Spinal cord (tissue), 10 donors: ENCODE measurements around the gene TAGLN3. TPM values are rescaled to one million over a fixed set of nuclear protein-coding genes. Genes with fewer than 3 reads are reported as not detected.

Experiments used
- DNase-seq, 6 donors: peaks; one replicate each; pipeline versions ENCODE4 v3.0.0 to v3.0.0-alpha.2; 2013 to 2015; ENCODE audit warnings: low spot score in 6 of 6, low read depth in 4 of 6
- H3K27ac ChIP-seq: one replicate; pipeline ENCODE4 v1.5.1; 2013; ENCODE audit warnings: low read depth, low read length, control low read depth
- H3K27me3 ChIP-seq: one replicate; pipeline ENCODE4 v1.6.1; 2013; ENCODE audit warnings: low read length; ENCODE audit not compliant: control insufficient read depth, insufficient read depth
- H3K36me3 ChIP-seq: one replicate; pipeline ENCODE4 v1.6.1; 2013; ENCODE audit warnings: low read length; ENCODE audit not compliant: control insufficient read depth, insufficient read depth
- H3K4me1 ChIP-seq: one replicate; pipeline ENCODE4 v1.6.1; 2013; ENCODE audit warnings: low read length; ENCODE audit not compliant: control insufficient read depth, insufficient read depth
- H3K4me3 ChIP-seq: one replicate; pipeline ENCODE4 v1.5.1; 2013; ENCODE audit warnings: low read depth, low read length, control low read depth
- H3K9me3 ChIP-seq: one replicate; pipeline ENCODE4 v1.6.1; 2013; ENCODE audit warnings: low read length; ENCODE audit not compliant: control insufficient read depth, insufficient read depth
- WGBS: methylation state at CpG from one replicate; pipeline ENCODE4 v1.1.5; 2013; ENCODE audit warnings: missing lambda C conversion rate; ENCODE audit not compliant: insufficient coverage; 5-methylcytosine and 5-hydroxymethylcytosine counted together
- polyA plus RNA-seq, 2 donors: library from polyadenylated mRNA; unstranded; fragments of 120-200 nt; gene quantifications; one replicate each; pipeline ENCODE4 v1.2.1, GENCODE V29; 2013; ENCODE audit not compliant: insufficient read length in 2 of 2
- total RNA-seq, 2 donors: library from RNA; depleted of rRNA in 1 of 2; stranded (reverse); fragments of 120-200 nt in 1 of 2; fragments of >200 nt in 1 of 2; gene quantifications; one replicate each; pipeline versions ENCODE4 v1.2.3 to v1.2.4, GENCODE V29; 2013 to 2014
- donor health status: healthy.

TAGLN3 gene
- total and polyA plus RNA-seq, 4 donors, result 52.6 to 171 (median 114) TPM

GRCh38 chr3:111989061-111989678, 9.6 kb upstream of the TAGLN3 start:
- Histone ChIP-seq H3K36me3 (peaks cover 4% of the 10 kb centered on the region), H3K9me3 (no peaks in the 10 kb centered on the region), H3K27ac (no peak overlapping the region), H3K27me3 (no peaks in the 10 kb centered on the region), H3K4me1 (no peaks in the 10 kb centered on the region), H3K4me3 (no peak overlapping the region)
- 60% methylated on average over 1 of the region's 3 CpGs for WGBS
- peak in 3 of 6 donors; percentile 50 to 91 (median 80) for DNase-seq

GRCh38 chr3:111993038-111993437, 5.7 kb upstream of the TAGLN3 start:
- H3K9me3 ChIP-seq, result no peaks in the 10 kb centered on the region
- DNase-seq, result peak in 2 of 6 donors; percentile 64 to 75
- no peak overlapping the region for H3K4me3 ChIP-seq
- peak overlapping the region; percentile 35 for H3K27ac ChIP-seq
- H3K36me3 ChIP-seq, result no peaks in the 10 kb centered on the region
- no peaks in the 10 kb centered on the region for H3K27me3 ChIP-seq
- peaks cover 1% of the 10 kb centered on the region for H3K4me1 ChIP-seq
- 67% methylated on average over 1 of the region's 2 CpGs for WGBS

GRCh38 chr3:111999484-112000324, 982 bp downstream of the TAGLN3 start:
- H3K27ac ChIP-seq, result peak overlapping the region; percentile 86
- H3K9me3 ChIP-seq, result no peaks in the 10 kb centered on the region
- peak overlapping the region; percentile 73 for H3K4me3 ChIP-seq
- under 1% methylated on average over 13 of the region's 19 CpGs for WGBS
- peaks cover 12% of the 10 kb centered on the region for H3K36me3 ChIP-seq
- H3K4me1 ChIP-seq, result peaks cover 34% of the 10 kb centered on the region
- H3K27me3 ChIP-seq, result peaks cover 3% of the 10 kb centered on the region
- peak in 2 of 6 donors; percentile 81 to 87 for DNase-seq

GRCh38 chr3:112000367-112000771, 1.6 kb downstream of the TAGLN3 start:
- peak in 2 of 6 donors; percentile 66 to 79 for DNase-seq
- WGBS, result 33% methylated on average over 2 of the region's 5 CpGs
- H3K4me3 ChIP-seq, result peak overlapping the region; percentile 73

GRCh38 chr3:112000966-112001365, 2.2 kb downstream of the TAGLN3 start:
- H3K4me1 ChIP-seq, result peaks cover 34% of the 10 kb centered on the region
- peak overlapping the region; percentile 73 for H3K4me3 ChIP-seq
- peaks cover 3% of the 10 kb centered on the region for H3K27me3 ChIP-seq
- peaks cover 15% of the 10 kb centered on the region for H3K36me3 ChIP-seq
- WGBS, result 0% methylated on average over 1 of the region's 2 CpGs
- no peak overlapping the region for H3K27ac ChIP-seq
- peak in 2 of 6 donors; percentile 49 to 75 for DNase-seq
- H3K9me3 ChIP-seq, result no peaks in the 10 kb centered on the region

More at GRCh38 chr3:112000367-112000771, 1.6 kb downstream of the TAGLN3 start:
- Histone ChIP-seq H3K36me3 (peaks cover 15% of the 10 kb centered on the region), H3K9me3 (no peaks in the 10 kb centered on the region), H3K4me1 (peaks cover 34% of the 10 kb centered on the region), H3K27ac (peak overlapping the region; percentile 86), H3K27me3 (peaks cover 3% of the 10 kb centered on the region)

GRCh38 chr3:112001526-112001925, 2.8 kb downstream of the TAGLN3 start:
- H3K27ac ChIP-seq, result no peak overlapping the region
- WGBS, result 56% methylated on average over 2 of the region's 2 CpGs

GRCh38 chr3:112002096-112002971, 3.6 kb downstream of the TAGLN3 start:
- peaks cover 3% of the 10 kb centered on the region for H3K27me3 ChIP-seq
- 72% methylated on average over 3 of the region's 8 CpGs for WGBS
- H3K4me1 ChIP-seq, result peaks cover 34% of the 10 kb centered on the region
- no peaks in the 10 kb centered on the region for H3K9me3 ChIP-seq
- no peak overlapping the region for H3K27ac ChIP-seq
- no peak overlapping the region for H3K4me3 ChIP-seq
- no peak for DNase-seq
- H3K36me3 ChIP-seq, result peaks cover 15% of the 10 kb centered on the region

More at GRCh38 chr3:112001526-112001925, 2.8 kb downstream of the TAGLN3 start:
- Histone ChIP-seq H3K9me3 (no peaks in the 10 kb centered on the region), H3K27me3 (peaks cover 3% of the 10 kb centered on the region), H3K36me3 (peaks cover 15% of the 10 kb centered on the region), H3K4me3 (peak overlapping the region; percentile 10), H3K4me1 (peaks cover 34% of the 10 kb centered on the region)
- DNase-seq, result no peak

- Histone ChIP-seq H3K4me1 (peaks cover 31% of the 10 kb centered on the region), H3K9me3 (no peaks in the 10 kb centered on the region), H3K27me3 (peaks cover 3% of the 10 kb centered on the region), H3K27ac (no peak overlapping the region), H3K36me3 (peaks cover 15% of the 10 kb centered on the region), H3K4me3 (no peak overlapping the region)
- no peak for DNase-seq
- 57% methylated on average over 2 of the region's 4 CpGs for WGBS
Measured at GRCh38 chr3:112003321-112004080, 4.8 kb downstream of the TAGLN3 start.
